ENCODE results near the gene PTH1R.
"Not testable (repeated sequence)": the region's sequence is repeated elsewhere in the genome, so short reads cannot be mapped to it uniquely, and the experiment has no call there.

Gene PTH1R

GRCh38 chr3:46910166-46910760 lies 32.7 kb downstream of the PTH1R start:
- no peak for DNase-seq (ENCODE audit: low read depth in 1 of 2, low spot score in 1 of 2)

- DNase-seq (ENCODE audit: low read depth in 1 of 2, low spot score in 1 of 2) = not testable (repeated sequence)
Observed at GRCh38 chr3:46910914-46911313, 33.4 kb downstream of the PTH1R start.

- DNase-seq (ENCODE audit: low read depth in 1 of 2, low spot score in 1 of 2) = no peak
Observed at GRCh38 chr3:46912986-46913385, 35.5 kb downstream of the PTH1R start.

GRCh38 chr3:46913644-46914043 lies 36.1 kb downstream of the PTH1R start:
- DNase-seq (ENCODE audit: low read depth in 1 of 2, low spot score in 1 of 2) = no peak

GRCh38 chr3:46914849-46915248 lies 37.3 kb downstream of the PTH1R start:
- no peak for DNase-seq (ENCODE audit: low read depth in 1 of 2, low spot score in 1 of 2)

- DNase-seq (ENCODE audit: low read depth in 1 of 2, low spot score in 1 of 2) = no peak
Observed at GRCh38 chr3:46915297-46915822, 37.8 kb downstream of the PTH1R start.

GRCh38 chr3:46916278-46916677 lies 38.8 kb downstream of the PTH1R start:
- DNase-seq (ENCODE audit: low read depth in 1 of 2, low spot score in 1 of 2) = no peak

GRCh38 chr3:46916799-46917198 lies 39.3 kb downstream of the PTH1R start:
- no peak for DNase-seq (ENCODE audit: low read depth in 1 of 2, low spot score in 1 of 2)

GRCh38 chr3:46917257-46917656 lies 39.7 kb downstream of the PTH1R start:
- no peak for DNase-seq (ENCODE audit: low read depth in 1 of 2, low spot score in 1 of 2)

- DNase-seq (ENCODE audit: low read depth in 1 of 2, low spot score in 1 of 2) = no peak
Observed at GRCh38 chr3:46918202-46918601, 40.7 kb downstream of the PTH1R start.

- no peak for DNase-seq (ENCODE audit: low read depth in 1 of 2, low spot score in 1 of 2)
Observed at GRCh38 chr3:46918634-46919033, 41.1 kb downstream of the PTH1R start.

- DNase-seq (ENCODE audit: low read depth in 1 of 2, low spot score in 1 of 2) = no peak
Observed at GRCh38 chr3:46921041-46921440, 43.5 kb downstream of the PTH1R start.

GRCh38 chr3:46921871-46922271 lies 44.4 kb downstream of the PTH1R start:
- no peak for DNase-seq (ENCODE audit: low read depth in 1 of 2, low spot score in 1 of 2)

- no peak for DNase-seq (ENCODE audit: low read depth in 1 of 2, low spot score in 1 of 2)
Observed at GRCh38 chr3:46922426-46922825, 44.9 kb downstream of the PTH1R start.

- DNase-seq (ENCODE audit: low read depth in 1 of 2, low spot score in 1 of 2) = no peak
Observed at GRCh38 chr3:46922871-46923558, 45.5 kb downstream of the PTH1R start.

GRCh38 chr3:46923559-46924350 lies 46.2 kb downstream of the PTH1R start:
- DNase-seq (ENCODE audit: low read depth in 1 of 2, low spot score in 1 of 2) = peak in 1 of 2 donors; percentile 31

- no peak for DNase-seq (ENCODE audit: low read depth in 1 of 2, low spot score in 1 of 2)
Observed at GRCh38 chr3:46924921-46925584, 47.5 kb downstream of the PTH1R start.

- DNase-seq (ENCODE audit: low read depth in 1 of 2, low spot score in 1 of 2) = no peak
Observed at GRCh38 chr3:46925585-46925934, 48.0 kb downstream of the PTH1R start.

- DNase-seq (ENCODE audit: low read depth in 1 of 2, low spot score in 1 of 2) = no peak
Observed at GRCh38 chr3:46926039-46926438, 48.5 kb downstream of the PTH1R start.

GRCh38 chr3:46926447-46926846 lies 48.9 kb downstream of the PTH1R start:
- no peak for DNase-seq (ENCODE audit: low read depth in 1 of 2, low spot score in 1 of 2)

GRCh38 chr3:46926871-46927717 lies 49.6 kb downstream of the PTH1R start:
- DNase-seq (ENCODE audit: low read depth in 1 of 2, low spot score in 1 of 2) = no peak

All from activated CD4-positive, alpha-beta T cell treated with anti-CD3 and anti-CD28 coated beads, Interleukin-2, amount 50 U/mL, for 24 hours (primary cell).